WERI-Rb-1 (cell line): ENCODE data around the gene FAM193A.
A peak's percentile ranks its signal among the peaks of the same experiment; 100 is the strongest.
"Not testable (repeated sequence)": the region's sequence is repeated elsewhere in the genome, so short reads cannot be mapped to it uniquely, and the experiment has no call there.

Experiments
- DNase-seq: peaks from one replicate; pipeline ENCODE4 v3.0.0-alpha.2; 2020
- H3K27ac ChIP-seq: fragments of 250-450 bp; sonication (Bioruptor Pico); 2 replicates; pipeline ENCODE4 v1.5.1; 2020; ENCODE audit warnings: mild to moderate bottlenecking, moderate library complexity
- H3K27me3 ChIP-seq: fragments of 250-450 bp; sonication (Bioruptor Pico); 2 replicates; pipeline ENCODE4 v1.5.1; 2021; ENCODE audit warnings: mild to moderate bottlenecking, low read depth, moderate library complexity; ENCODE audit not compliant: insufficient read depth, severe bottlenecking
- H3K36me3 ChIP-seq: fragments of 250-450 bp; sonication (Bioruptor Pico); 2 replicates; pipeline ENCODE4 v1.5.1; 2020; ENCODE audit warnings: mild to moderate bottlenecking, moderate library complexity
- H3K4me3 ChIP-seq: 2 replicates; pipeline ENCODE4 v1.5.1; 2011; ENCODE audit warnings: low read depth, mild to moderate bottlenecking, control low read depth, low read length
- H3K9me3 ChIP-seq: fragments of 250-450 bp; sonication (Bioruptor Pico); 2 replicates; pipeline ENCODE4 v1.5.1; 2021; ENCODE audit warnings: mild to moderate bottlenecking, moderate library complexity; ENCODE audit not compliant: severe bottlenecking
- CTCF ChIP-seq: IDR thresholded peaks from 2 replicates; pipeline ENCODE4 v1.5.1; 2011; ENCODE audit warnings: low read depth, mild to moderate bottlenecking, control low read depth, inconsistent platforms, low read length

FAM193A gene

GRCh38 chr4:2534904-2535375 lies 1.5 kb upstream of the FAM193A start:
- DNase-seq, result no peak
- H3K27ac ChIP-seq, result peak overlapping the region; percentile 97
- peaks cover 16% of the 10 kb centered on the region for H3K36me3 ChIP-seq
- H3K9me3 ChIP-seq, result no peaks in the 10 kb centered on the region
- TF ChIP-seq CTCF, result no peak
- H3K27me3 ChIP-seq, result no peaks in the 10 kb centered on the region
- peak overlapping the region; percentile 89 for H3K4me3 ChIP-seq

GRCh38 chr4:2535376-2536192 lies 863 bp upstream of the FAM193A start:
- peak; percentile 68 for DNase-seq
- H3K27me3 ChIP-seq, result no peaks in the 10 kb centered on the region
- no peaks in the 10 kb centered on the region for H3K9me3 ChIP-seq
- TF ChIP-seq CTCF, result peak; percentile 34; the same call in 1 of the 2 replicates
- H3K4me3 ChIP-seq, result peak overlapping the region; percentile 89
- peak overlapping the region; percentile 97 for H3K27ac ChIP-seq
- H3K36me3 ChIP-seq, result peaks cover 16% of the 10 kb centered on the region

DNA sequence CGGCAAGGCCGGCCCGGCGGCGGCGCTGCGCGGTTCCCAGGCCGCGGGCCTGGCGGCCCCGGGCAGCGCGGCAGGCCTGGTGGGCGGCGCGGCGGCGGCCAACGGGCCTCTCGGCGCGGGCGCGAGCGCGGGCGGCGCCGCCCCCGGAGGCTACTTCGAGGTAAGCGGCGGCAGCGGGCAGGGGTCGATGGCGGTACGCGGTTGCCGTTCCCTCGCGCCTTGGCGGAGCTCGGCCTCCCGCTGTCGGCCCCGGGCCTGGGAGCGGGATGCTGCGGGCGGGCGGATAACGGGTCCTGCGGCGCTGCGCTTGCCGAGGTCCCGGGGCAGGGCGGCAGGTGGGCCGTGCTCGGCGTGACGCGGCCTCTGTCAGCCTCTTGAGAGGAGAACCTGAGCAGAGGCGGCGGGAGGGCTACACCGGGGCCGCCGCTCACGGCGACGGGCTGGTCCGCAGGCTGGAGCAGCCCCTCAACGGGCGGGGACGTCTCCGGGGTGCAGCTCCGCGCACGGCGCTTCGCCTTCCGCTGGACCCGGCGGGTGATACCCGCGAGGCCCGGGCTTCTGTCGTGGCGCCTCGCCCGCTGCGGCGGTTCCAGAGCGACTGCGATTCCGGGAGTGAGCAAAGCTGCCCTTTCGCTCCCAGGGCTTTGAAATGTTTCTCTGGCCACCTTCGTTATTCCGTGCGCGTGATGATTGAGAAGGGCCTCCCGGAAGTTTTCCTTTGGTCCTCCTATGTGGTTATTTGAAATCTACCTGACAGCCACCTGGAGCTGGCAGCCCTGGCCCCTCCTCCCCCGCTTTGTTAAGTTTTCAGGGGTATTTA lies 774 bp downstream of the FAM193A start:
- TF ChIP-seq CTCF, result no peak
- DNase-seq, result peak; percentile 54
- peak overlapping the region; percentile 91 for H3K27ac ChIP-seq
- H3K4me3 ChIP-seq, result peak overlapping the region; percentile 71
- H3K27me3 ChIP-seq, result no peaks in the 10 kb centered on the region
- H3K36me3 ChIP-seq, result peaks cover 24% of the 10 kb centered on the region
- no peaks in the 10 kb centered on the region for H3K9me3 ChIP-seq

GRCh38 chr4:2543580-2544191 lies 7.2 kb downstream of the FAM193A start:
- H3K4me3 ChIP-seq, result not testable (repeated sequence)

GRCh38 chr4:2545321-2546013 lies 9.0 kb downstream of the FAM193A start:
- H3K27ac ChIP-seq, result no peak overlapping the region
- no peaks in the 10 kb centered on the region for H3K27me3 ChIP-seq
- H3K4me3 ChIP-seq, result no peak overlapping the region
- TF ChIP-seq CTCF, result no peak
- no peak for DNase-seq
- no peaks in the 10 kb centered on the region for H3K9me3 ChIP-seq
- peaks cover 14% of the 10 kb centered on the region for H3K36me3 ChIP-seq

More at GRCh38 chr4:2543580-2544191, 7.2 kb downstream of the FAM193A start:
- not testable (repeated sequence) for H3K27me3 ChIP-seq, H3K27ac ChIP-seq, H3K9me3 ChIP-seq, DNase-seq
- peaks cover 24% of the 10 kb centered on the region for H3K36me3 ChIP-seq
